Epithelial cell of esophagus (primary cell): Measurements from ENCODE around the gene SWT1.

Experiments
- DNase-seq: peaks from one replicate; pipeline ENCODE4 v3.0.0; 2010; ENCODE audit warnings: low read depth
- H3K4me3 ChIP-seq: 2 replicates; pipeline ENCODE4 v1.5.1; 2011; ENCODE audit warnings: mild to moderate bottlenecking, low read length, control low read depth
- CTCF ChIP-seq: IDR thresholded peaks from 2 replicates; pipeline ENCODE4 v1.5.1; 2011; ENCODE audit warnings: low read depth, mild to moderate bottlenecking, low read length, control low read depth, inconsistent platforms; ENCODE audit not compliant: insufficient read depth; ENCODE audit errors: missing control alignments

Gene SWT1

GRCh38 chr1:185156854-185157598 is at the start of gene SWT1, which contains the start of gene TRMT1L:
SWT1 (plus strand) TSS chr1:185157167; CDS start chr1:185160842, 3,675 bp downstream.
TRMT1L (minus strand) TSS chr1:185156953; CDS start chr1:185156712, 241 bp downstream.
- peak; percentile 100 for DNase-seq
- TF ChIP-seq CTCF = no peak

GRCh38 chr1:185108321-185108720 is 48.6 kb upstream of the SWT1 start:
- H3K4me3 ChIP-seq = no peak overlapping the region
- no peak for DNase-seq
- no peak for TF ChIP-seq CTCF

More at GRCh38 chr1:185156854-185157598, at the start of gene SWT1, which contains the start of gene TRMT1L:
- H3K4me3 ChIP-seq = peak within 1 kb of the TSS; percentile 94

GRCh38 chr1:185110145-185110544 is 46.8 kb upstream of the SWT1 start:
- no peak for TF ChIP-seq CTCF
- DNase-seq = peak; percentile 31
- H3K4me3 ChIP-seq = no peak overlapping the region

GRCh38 chr1:185111873-185112272 is 45.1 kb upstream of the SWT1 start:
- no peak overlapping the region for H3K4me3 ChIP-seq
- no peak for TF ChIP-seq CTCF
- no peak for DNase-seq

GRCh38 chr1:185112356-185112755 is 44.6 kb upstream of the SWT1 start:
- no peak for TF ChIP-seq CTCF
- H3K4me3 ChIP-seq = no peak overlapping the region
- no peak for DNase-seq

GRCh38 chr1:185129708-185130107 is 27.3 kb upstream of the SWT1 start:
- TF ChIP-seq CTCF = no peak

GRCh38 chr1:185132534-185132933 is 24.4 kb upstream of the SWT1 start:
- H3K4me3 ChIP-seq = no peak overlapping the region
- no peak for TF ChIP-seq CTCF
- no peak for DNase-seq

More at GRCh38 chr1:185129708-185130107, 27.3 kb upstream of the SWT1 start:
- DNase-seq = no peak
- no peak overlapping the region for H3K4me3 ChIP-seq
